NCI-H2196 treated with DMSO at 0.1 percent for 48 hours (cell line): ENCODE data around the gene KRT37.

Experiments used
- DNase-seq: peaks from one replicate; lab custom pipeline; 2025; ENCODE audit not compliant: unreplicated experiment; lab: John Stamatoyannopoulos, UW

KRT37 gene

DNA sequence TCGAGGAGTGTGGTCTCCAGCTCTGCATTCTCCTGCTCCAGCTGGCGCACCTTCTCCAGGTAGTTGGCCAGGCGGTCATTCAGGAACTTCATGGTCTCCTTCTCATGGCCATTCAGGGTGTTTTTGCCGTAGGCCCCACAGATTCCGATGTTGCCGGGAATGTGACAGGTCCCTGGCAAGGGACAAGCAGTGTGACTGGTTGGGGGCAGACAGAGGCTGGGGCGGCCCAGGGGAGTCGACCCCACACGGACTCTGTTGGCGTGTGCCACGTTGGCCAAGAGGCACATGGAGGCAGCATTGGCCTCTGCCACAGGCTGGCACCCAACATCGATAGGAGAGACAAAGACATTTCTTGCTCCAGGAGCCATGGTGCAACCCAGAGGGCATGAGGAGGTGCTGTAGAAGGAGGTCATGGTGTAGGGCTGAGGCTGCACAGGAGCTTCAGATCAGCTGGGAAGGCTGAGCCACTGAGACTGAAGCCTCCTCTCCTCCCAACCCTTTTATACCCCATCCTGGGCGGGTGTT, at the start of gene KRT37:
Gene KRT37, minus strand, starts transcription at position 475 of the 525 bp plus-strand sequence. Its CDS starts 62 bp downstream, at position 413.
- DNase-seq, result no peak

DNA sequence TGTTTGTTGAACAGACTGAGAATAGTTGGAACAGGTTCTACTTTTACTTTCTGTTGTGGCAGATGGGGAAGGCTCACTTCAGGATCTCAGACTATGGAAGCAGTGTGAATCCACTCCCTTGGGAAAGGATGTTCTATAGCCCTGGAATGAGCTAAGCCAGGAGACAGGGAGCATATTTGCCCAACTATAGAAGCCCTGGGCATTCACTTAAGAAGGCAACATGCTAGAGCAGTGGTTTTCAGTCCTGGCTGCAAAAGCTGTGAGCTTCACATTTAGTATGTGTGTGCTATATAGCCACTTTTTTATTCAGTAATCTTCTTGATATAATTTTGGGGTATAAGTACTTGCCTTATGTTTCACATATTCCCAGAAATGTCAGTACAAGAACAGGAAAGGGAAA, 44.0 kb upstream of the KRT37 start:
- no peak for DNase-seq

DNA sequence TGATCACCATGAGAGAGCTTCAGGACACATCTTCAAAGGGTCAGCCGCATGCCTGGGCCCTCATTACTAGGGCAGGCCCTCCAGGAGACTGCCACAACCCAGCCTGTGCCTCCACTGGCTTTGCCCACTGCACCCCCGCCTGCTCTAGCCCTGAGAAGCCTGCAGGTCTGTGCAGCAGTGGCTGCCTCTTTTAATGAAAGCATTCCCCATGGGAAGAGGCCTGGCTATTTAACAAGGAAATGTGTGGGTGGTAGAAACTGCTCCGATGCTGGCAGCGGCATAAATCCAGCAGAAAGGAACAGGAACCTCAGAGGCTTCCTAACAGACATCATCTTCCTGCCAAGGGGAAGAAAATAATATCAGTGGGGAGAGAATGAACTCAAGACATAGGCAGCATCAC, 43.2 kb upstream of the KRT37 start:
- DNase-seq, result no peak

DNA sequence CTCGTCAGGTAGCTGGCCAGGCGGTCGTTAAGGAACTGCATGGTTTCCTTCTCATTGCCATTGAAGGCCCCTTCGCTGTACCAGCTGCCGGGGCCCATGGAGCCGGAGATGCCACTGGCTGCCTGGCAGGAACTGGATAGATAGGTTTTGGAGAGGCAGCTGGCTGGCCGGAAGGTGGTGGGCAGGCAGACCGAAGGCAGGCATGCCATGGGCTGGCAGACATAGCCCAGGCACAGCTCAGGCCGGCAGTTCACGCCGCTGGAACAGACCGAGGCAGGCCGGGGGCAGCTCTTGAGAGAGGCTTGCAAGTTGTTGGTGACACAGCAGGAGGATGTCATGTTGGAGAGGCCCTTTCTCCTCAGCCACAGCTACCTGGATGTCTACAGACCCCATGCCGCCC, 42.6 kb upstream of the KRT37 start, which contains the start of gene KRT32:
Gene KRT32, minus strand, starts transcription at position 399 of the 400 bp plus-strand sequence. Its CDS starts 61 bp downstream, at position 338.
- DNase-seq, result no peak

GRCh38 chr17:41464682-41465081, 40.3 kb upstream of the KRT37 start:
- DNase-seq, result peak; percentile 47

GRCh38 chr17:41464173-41464572, 39.8 kb upstream of the KRT37 start:
- DNase-seq, result no peak

- DNase-seq, result no peak
These were observed 39.4 kb upstream of the KRT37 start for GRCh38 chr17:41463746-41464145.

DNA sequence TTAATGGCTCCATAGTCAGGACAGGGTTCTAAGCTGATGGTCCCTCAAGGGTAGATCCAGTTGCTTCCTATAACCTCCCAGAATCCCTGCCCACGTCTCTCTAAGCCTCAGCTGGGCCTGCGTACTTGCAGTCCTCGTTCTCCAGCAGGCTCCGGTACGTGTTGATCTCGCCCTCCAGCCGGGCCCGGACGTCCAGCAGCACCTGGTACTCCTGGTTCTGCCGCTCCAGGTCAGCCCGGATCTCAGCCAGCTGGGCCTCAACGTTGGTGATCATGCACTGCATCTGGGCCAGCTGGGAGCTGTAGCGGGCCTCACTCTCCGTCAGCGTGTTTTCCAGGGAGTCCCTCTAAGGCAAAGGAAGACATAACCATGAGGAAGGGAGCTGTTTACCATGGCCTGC, 38.3 kb upstream of the KRT37 start:
- no peak for DNase-seq

DNA sequence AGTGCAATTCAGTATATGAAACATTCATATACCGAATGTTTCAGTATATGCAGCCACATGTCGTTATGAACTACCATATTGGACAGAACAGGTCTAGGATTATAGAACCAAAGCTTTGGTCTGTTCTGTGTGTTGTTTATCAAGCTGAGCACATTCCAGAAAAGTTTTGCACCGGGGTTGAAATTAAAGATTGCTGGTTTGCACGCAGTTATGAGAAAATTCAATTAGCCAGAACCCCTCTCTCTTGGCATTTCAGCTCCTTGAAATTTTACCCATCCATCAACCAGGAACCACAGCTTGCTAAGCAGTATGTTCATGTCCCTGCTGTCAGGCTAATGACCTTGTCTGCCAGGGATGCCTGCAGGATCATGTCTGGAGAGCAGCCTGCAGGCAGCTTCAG, 33.3 kb upstream of the KRT37 start:
- DNase-seq, result no peak

DNA sequence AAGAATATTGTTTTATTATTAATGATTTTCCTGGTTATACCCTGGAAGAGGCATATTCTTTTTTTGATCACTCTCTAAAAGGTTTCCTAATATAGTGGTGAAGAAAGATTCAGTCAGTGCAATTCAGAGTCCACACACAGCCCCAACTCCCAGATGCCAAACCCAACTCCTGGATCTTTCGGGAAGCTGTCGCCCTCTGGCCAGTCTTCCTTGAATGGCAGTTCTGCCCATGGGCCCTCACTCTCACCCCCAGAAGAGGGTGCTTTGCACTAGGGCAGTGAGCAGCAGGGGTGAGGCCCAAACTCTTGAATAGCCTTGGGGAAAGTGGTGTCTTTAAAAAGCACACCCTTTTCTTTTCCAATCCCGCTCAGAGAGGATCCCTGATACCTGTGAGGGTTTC, 31.8 kb upstream of the KRT37 start:
- DNase-seq, result no peak

- DNase-seq, result no peak
These were observed 30.9 kb upstream of the KRT37 start for GRCh38 chr17:41455236-41455635.

- no peak for DNase-seq
These were observed 28.7 kb upstream of the KRT37 start for GRCh38 chr17:41453066-41453465.

GRCh38 chr17:41452281-41452680, 27.9 kb upstream of the KRT37 start:
- DNase-seq, result no peak

GRCh38 chr17:41451154-41451728, 26.9 kb upstream of the KRT37 start:
- no peak for DNase-seq

DNA sequence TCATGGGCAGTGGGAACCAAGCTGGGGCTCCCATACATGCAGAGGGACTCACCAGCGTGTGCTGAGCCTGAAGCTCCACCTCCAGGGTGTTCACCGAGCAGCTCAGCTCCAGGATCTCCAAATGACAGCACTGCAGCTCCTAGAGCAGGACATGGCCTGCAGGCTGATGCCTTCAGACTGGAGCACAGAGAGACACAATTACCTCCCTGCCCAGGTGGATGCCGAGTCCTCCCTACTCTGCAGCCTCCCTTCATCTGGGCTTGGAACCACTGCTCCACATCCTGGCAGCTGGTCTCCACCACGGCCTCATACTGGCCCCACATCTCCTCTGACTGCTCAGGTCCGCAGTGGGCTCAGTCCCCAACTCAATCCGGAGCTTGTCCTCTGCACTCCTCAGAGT, 24.6 kb upstream of the KRT37 start:
- DNase-seq, result no peak

DNA sequence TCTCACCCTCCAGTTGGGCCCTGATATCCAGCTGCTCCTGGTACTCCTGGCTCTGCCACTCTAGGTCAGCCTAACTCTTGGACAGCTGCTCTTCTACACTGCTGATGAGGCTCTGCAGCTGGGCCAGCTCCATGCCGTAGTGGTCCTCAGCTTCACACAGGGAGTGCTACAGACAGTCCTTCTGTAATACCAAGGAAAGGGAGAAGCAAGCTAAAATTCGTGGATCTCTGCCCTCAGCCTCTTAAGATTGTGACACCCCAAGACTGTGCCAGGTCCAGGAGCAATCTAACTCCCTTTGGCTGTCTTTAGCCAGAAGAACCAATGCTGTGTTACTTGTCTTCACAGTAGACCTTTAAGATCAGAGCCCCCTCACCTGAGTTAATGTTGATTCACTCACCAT, 24.1 kb upstream of the KRT37 start:
- no peak for DNase-seq

DNA sequence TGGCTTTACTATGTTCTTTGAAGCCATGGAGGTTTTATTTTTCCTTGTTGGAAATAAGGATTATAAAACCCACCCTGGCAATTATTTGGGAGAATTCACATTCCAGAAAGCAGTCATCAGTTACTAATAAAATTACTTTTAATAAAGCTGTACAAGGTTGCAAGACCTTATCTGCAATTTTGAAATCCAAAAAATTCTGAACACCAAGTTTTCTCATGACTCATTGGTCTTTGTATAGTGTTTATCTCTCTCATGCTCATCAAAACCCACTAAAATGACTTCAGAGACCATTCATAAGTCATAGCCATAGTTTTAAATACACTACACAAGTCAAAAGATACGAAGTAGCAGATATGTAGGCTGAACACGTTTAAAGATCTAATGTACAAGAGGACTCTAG, 22.4 kb upstream of the KRT37 start:
- no peak for DNase-seq

- no peak for DNase-seq
These were observed 20.3 kb upstream of the KRT37 start for GRCh38 chr17:41444640-41445039.

GRCh38 chr17:41444186-41444585, 19.8 kb upstream of the KRT37 start:
- DNase-seq, result no peak

GRCh38 chr17:41442739-41443138, 18.4 kb upstream of the KRT37 start:
- no peak for DNase-seq

DNA sequence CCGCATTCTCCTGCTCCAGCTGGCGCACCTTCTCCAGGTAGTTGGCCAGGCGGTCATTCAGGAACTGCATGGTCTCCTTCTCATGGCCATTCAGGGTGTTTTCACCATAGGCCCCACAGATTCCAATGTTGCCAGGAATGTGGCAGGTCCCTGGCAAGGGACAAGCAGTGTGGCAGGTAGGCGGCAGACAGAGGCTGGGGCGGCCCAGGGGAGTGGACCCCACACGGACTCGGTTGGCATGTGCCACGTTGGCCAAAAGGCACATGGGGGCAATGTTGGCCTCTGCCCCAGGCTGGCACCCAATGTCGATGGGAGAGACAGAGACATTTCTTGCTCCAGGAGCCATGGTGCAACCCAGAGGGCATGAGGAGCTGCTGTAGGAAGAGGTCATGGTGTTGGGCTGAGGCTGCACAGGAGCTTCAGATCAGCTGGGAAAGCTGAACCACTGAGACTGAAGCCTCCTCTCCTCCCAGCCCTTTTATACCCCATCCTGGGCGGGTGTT, 16.2 kb upstream of the KRT37 start, which contains the start of gene KRT38:
Gene KRT38, minus strand, starts transcription at position 453 of the 503 bp plus-strand sequence. Its CDS starts 62 bp downstream, at position 391.
- no peak for DNase-seq

DNA sequence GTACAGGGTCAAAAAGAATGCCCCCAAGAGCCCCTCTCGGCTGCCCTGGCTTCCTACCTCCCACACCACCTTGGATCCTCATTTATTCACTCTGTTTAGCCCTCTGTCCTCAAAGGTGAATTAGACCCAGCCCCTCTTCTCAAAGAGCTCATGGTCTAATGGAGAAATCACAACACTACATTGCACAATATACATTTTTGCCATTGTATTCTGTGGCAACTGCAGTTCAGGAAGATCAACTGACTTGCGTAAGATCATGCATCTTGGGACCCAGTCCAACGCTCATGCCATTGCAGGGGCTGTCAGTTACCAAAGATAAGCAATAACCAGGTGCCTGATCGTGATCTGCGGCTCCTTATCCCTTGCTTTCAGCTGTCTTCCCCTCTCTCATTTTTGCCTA, 15.0 kb upstream of the KRT37 start:
- no peak for DNase-seq

- no peak for DNase-seq
These were observed 13.4 kb upstream of the KRT37 start for GRCh38 chr17:41437769-41438168.
